Measurements from ENCODE around the gene PHLDA2.

PHLDA2 gene

GRCh38 chr11:2929950-2930703 is 907 bp upstream of the PHLDA2 start (continued):
- TF ChIP-seq GLI4 (tag by site-specific recombination; IDR thresholded peaks at IDR 0.05) (no peak), ZSCAN16 (tag by site-specific recombination; IDR thresholded peaks at IDR 0.05) (no peak), ZNF292 (tag by site-specific recombination; IDR thresholded peaks at IDR 0.05; ENCODE audit: borderline replicate concordance, low read depth) (no peak), RBAK (tag by site-specific recombination; IDR thresholded peaks at IDR 0.05) (no peak), ZNF677 (tag by site-specific recombination; IDR thresholded peaks at IDR 0.05) (no peak), ZNF174 (tag by site-specific recombination; IDR thresholded peaks at IDR 0.05) (no peak), PRDM6 (tag by site-specific recombination; IDR thresholded peaks at IDR 0.05) (no peak), CTCF (tag by site-specific recombination; IDR thresholded peaks at IDR 0.05) (no peak), ZNF704 (tag by site-specific recombination; IDR thresholded peaks at IDR 0.05) (no peak), ZNF416 (tag by site-specific recombination; IDR thresholded peaks at IDR 0.05) (no peak), ZNF354C (tag by site-specific recombination; IDR thresholded peaks at IDR 0.05; ENCODE audit: borderline replicate concordance, low read depth) (no peak), ZSCAN5A (tag by site-specific recombination; IDR thresholded peaks at IDR 0.05) (no peak), ZNF311 (tag by site-specific recombination; IDR thresholded peaks at IDR 0.05; ENCODE audit: borderline replicate concordance) (no peak), ZNF777 (tag by site-specific recombination; IDR thresholded peaks at IDR 0.05; ENCODE audit: borderline replicate concordance) (no peak), ZNF747 (tag by site-specific recombination; IDR thresholded peaks at IDR 0.05) (no peak), ZNF558 (tag by site-specific recombination; IDR thresholded peaks at IDR 0.05) (no peak), ZNF623 (tag by site-specific recombination; IDR thresholded peaks at IDR 0.05) (no peak), BCL11B (tag by site-specific recombination; IDR thresholded peaks at IDR 0.05; ENCODE audit: low read depth) (no peak), INSM2 (tag by site-specific recombination; IDR thresholded peaks at IDR 0.05) (0 out of 2 replicates have a peak, but pooled peaks have one; percentile 20), ZNF202 (tag by site-specific recombination; IDR thresholded peaks at IDR 0.05; ENCODE audit: borderline replicate concordance) (no peak), TRIM28 (IDR thresholded peaks at IDR 0.05; ENCODE audit: borderline replicate concordance, low read length) (no peak), MZF1 (tag by site-specific recombination; IDR thresholded peaks at IDR 0.05; ENCODE audit: borderline replicate concordance) (no peak), KLF8 (tag by site-specific recombination; IDR thresholded peaks at IDR 0.05) (peak; percentile 23; the same call in 1 of the 2 replicates), SCRT2 (tag by site-specific recombination; IDR thresholded peaks at IDR 0.05) (no peak), ZNF157 (tag by site-specific recombination; IDR thresholded peaks at IDR 0.05) (no peak), ZNF26 (tag by site-specific recombination; IDR thresholded peaks at IDR 0.05) (no peak)
- TF ChIP-seq, protein P1, sequence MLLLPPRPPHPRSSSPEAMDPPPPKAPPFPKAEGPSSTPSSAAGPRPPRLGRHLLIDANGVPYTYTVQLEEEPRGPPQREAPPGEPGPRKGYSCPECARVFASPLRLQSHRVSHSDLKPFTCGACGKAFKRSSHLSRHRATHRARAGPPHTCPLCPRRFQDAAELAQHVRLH (tag by site-specific recombination; IDR thresholded peaks at IDR 0.05): no peak
- TF ChIP-seq, protein P2, sequence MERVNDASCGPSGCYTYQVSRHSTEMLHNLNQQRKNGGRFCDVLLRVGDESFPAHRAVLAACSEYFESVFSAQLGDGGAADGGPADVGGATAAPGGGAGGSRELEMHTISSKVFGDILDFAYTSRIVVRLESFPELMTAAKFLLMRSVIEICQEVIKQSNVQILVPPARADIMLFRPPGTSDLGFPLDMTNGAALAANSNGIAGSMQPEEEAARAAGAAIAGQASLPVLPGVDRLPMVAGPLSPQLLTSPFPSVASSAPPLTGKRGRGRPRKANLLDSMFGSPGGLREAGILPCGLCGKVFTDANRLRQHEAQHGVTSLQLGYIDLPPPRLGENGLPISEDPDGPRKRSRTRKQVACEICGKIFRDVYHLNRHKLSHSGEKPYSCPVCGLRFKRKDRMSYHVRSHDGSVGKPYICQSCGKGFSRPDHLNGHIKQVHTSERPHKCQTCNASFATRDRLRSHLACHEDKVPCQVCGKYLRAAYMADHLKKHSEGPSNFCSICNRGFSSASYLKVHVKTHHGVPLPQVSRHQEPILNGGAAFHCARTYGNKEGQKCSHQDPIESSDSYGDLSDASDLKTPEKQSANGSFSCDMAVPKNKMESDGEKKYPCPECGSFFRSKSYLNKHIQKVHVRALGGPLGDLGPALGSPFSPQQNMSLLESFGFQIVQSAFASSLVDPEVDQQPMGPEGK (tag by site-specific recombination; IDR thresholded peaks at IDR 0.05): peak; percentile 67; the same call in 1 of the 2 replicates
